Testis (tissue), 3 donors: ENCODE measurements around the gene OR56A5. TPM values are rescaled to one million over a fixed set of nuclear protein-coding genes. Genes with fewer than 3 reads are reported as not detected.

Experiments
- DNase-seq: peaks from one replicate; pipeline ENCODE4 v3.0.0-alpha.2; 2019
- H3K27ac ChIP-seq, 2 donors: fragments of 200-600 bp; sonication (generic); one replicate each; pipeline ENCODE4 v1.5.1; 2019
- H3K27me3 ChIP-seq: fragments of 200-600 bp; sonication (generic); one replicate; pipeline ENCODE4 v1.5.1; 2019
- H3K36me3 ChIP-seq: fragments of 200-600 bp; sonication (generic); one replicate; pipeline ENCODE4 v1.5.1; 2017; ENCODE audit warnings: low read depth; ENCODE audit errors: missing control alignments
- H3K4me1 ChIP-seq: fragments of 200-600 bp; sonication (generic); one replicate; pipeline ENCODE4 v1.5.1; 2019
- H3K4me3 ChIP-seq, 2 donors: fragments of 200-600 bp; sonication (generic); one replicate each; pipeline ENCODE4 v1.5.1; 2017 to 2019
- H3K9me3 ChIP-seq: fragments of 200-600 bp; sonication (generic); one replicate; pipeline ENCODE4 v1.5.1; 2017
- POLR2A ChIP-seq: fragments of 450-650 bp; IDR thresholded peaks from one replicate; pipeline ENCODE4 v1.6.1; 2017; ENCODE audit warnings: antibody characterized with exemption, mild to moderate bottlenecking, moderate library complexity
- WGBS, 2 donors: methylation state at CpG; one replicate each; pipeline ENCODE4 v1.1.5; 2018; 5-methylcytosine and 5-hydroxymethylcytosine counted together
- intact Hi-C: fragments of 100-400 bp; cut with DNase I; formaldehyde crosslinking; loops from one replicate; pipeline ENCODE4 v1.15.1; 2023; ENCODE audit warnings: low total_unique reads
- polyA plus RNA-seq: library from polyadenylated mRNA; stranded (reverse); fragments of 350-450 nt; fragmentation: Illumina TruSeq; extraction: RNeasy Lipid Tissue Mini Kit (QIAGEN cat#74804); gene quantifications from one replicate; pipeline ENCODE4 v1.2.3, GENCODE V29; 2014; ENCODE audit warnings: low read depth, low replicate concordance; ENCODE audit not compliant: insufficient read depth
- small RNA-seq, 2 donors: library from RNA; depleted of rRNA; stranded (forward); fragments of <200 nt; gene quantifications; one replicate each; pipeline ENCODE3, GENCODE V24; 2016
- total RNA-seq, 2 donors: library from RNA; depleted of rRNA; stranded (reverse); fragments of >200 nt; gene quantifications; one replicate each; pipeline ENCODE4 v1.2.3, GENCODE V29; 2016
- TF ChIP-seq, protein P1 (sequence below), 3 experiments: fragments of 450-650 bp in 2 of 3; fragments of 200-600 bp in 1 of 3; sonication (generic) in 1 of 3; IDR thresholded peaks; one replicate each; pipeline ENCODE4 v1.5.1; 2016 to 2019; ENCODE audit warnings: antibody characterized with exemption in 3 of 3, mild to moderate bottlenecking in 2 of 3, moderate library complexity in 1 of 3

OR56A5 gene
- total and polyA plus RNA-seq, 3 donors from 2014 or later: not detected

DNA sequence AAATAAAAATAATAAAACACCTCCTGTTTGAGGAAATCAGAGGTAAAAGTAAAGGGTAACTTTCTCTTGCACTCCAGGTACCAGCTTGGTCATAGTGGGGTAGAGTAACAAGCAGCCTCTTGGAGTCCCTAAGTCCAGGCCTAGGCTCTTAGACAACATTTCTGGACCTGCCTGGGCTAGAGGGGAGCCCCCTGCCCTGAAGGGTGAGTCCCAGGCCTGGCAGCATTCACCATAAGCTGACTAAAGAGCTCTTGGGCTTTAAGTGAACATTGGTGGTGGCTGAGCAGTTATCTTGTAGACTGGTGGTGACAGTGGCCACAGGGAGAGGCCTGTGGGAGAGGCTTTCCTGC lies 44.9 kb downstream of the OR56A5 start:
- no peaks in the 10 kb centered on the region for H3K36me3 ChIP-seq
- no peak for DNase-seq
- TF ChIP-seq, protein P1, sequence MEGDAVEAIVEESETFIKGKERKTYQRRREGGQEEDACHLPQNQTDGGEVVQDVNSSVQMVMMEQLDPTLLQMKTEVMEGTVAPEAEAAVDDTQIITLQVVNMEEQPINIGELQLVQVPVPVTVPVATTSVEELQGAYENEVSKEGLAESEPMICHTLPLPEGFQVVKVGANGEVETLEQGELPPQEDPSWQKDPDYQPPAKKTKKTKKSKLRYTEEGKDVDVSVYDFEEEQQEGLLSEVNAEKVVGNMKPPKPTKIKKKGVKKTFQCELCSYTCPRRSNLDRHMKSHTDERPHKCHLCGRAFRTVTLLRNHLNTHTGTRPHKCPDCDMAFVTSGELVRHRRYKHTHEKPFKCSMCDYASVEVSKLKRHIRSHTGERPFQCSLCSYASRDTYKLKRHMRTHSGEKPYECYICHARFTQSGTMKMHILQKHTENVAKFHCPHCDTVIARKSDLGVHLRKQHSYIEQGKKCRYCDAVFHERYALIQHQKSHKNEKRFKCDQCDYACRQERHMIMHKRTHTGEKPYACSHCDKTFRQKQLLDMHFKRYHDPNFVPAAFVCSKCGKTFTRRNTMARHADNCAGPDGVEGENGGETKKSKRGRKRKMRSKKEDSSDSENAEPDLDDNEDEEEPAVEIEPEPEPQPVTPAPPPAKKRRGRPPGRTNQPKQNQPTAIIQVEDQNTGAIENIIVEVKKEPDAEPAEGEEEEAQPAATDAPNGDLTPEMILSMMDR (IDR thresholded peaks at IDR 0.05): no peak
- no peak for TF ChIP-seq POLR2A
- no peak overlapping the region for H3K4me3 ChIP-seq
- no peaks in the 10 kb centered on the region for H3K27me3 ChIP-seq
- no peak overlapping the region for H3K27ac ChIP-seq
- H3K4me1 ChIP-seq: no peaks in the 10 kb centered on the region
- no peaks in the 10 kb centered on the region for H3K9me3 ChIP-seq
- intact Hi-C loops: no loop called here

DNA sequence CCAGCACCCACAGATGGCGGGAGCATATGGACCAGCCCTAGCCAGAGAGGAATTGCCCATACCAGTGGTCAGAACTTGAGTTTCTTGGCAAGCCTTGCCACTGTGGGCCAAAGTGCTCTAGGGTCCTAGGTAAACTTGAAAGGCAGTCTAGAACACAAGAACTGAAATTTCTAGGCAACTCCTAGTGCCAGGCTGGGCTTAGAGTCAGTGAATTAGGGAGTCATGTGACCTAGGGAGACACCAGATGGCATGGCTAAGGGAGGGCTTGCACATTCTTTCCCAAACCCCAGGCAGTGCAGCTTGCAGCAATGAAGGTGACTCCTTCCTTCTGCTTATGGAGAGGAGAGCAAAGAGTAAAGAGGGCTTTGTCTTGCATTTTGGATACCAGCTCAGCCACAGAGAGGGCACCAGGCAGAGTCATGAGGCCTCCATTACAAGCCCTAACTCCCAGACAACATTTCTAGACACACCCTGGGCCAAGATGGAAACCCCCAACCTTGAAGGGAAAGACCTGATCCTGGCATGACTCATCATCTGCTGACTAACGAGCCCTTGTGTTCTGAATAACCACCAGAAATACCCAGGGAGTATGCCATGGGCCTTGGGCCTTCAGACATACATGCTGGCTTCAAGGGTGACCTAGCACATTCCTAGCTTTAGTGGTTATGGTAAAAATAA lies 45.4 kb downstream of the OR56A5 start:
- no peak for DNase-seq
- no peaks in the 10 kb centered on the region for H3K36me3 ChIP-seq
- no peaks in the 10 kb centered on the region for H3K4me1 ChIP-seq
- intact Hi-C loops: no loop called here
- TF ChIP-seq, protein P1 (IDR thresholded peaks at IDR 0.05): no peak
- TF ChIP-seq POLR2A: no peak
- no peaks in the 10 kb centered on the region for H3K27me3 ChIP-seq
- H3K4me3 ChIP-seq: no peak overlapping the region
- H3K27ac ChIP-seq: no peak overlapping the region
- 74 to 85% methylated on average over 2 of the region's 2 CpGs for WGBS, 2 donors
- no peaks in the 10 kb centered on the region for H3K9me3 ChIP-seq

Small RNA genes within 50 kb of the gene (small RNA-seq; reads per million reads assigned to genes)
- gene RNA5SP329: 0 reads per million in 2 donors

Other genes starting within 250 kb of the OR56A5 start
- under 1 TPM; 0.16 to 0.25 TPM for gene OR56B1, start 232.0 kb downstream of the OR56A5 start, total RNA-seq
- not detected for gene OR56B1, start 232.0 kb downstream of the OR56A5 start, polyA plus RNA-seq
- 1 to 10 TPM in 1 of 2 donors, not detected in 1; 1.1 TPM for gene OR52N4, start 214.3 kb downstream of the OR56A5 start, total RNA-seq
- gene OR52N4, start 214.3 kb downstream of the OR56A5 start, polyA plus RNA-seq: 0.44 TPM
- 1 to 10 TPM; 2.0 to 2.5 TPM for gene OR52N5, start 185.1 kb downstream of the OR56A5 start, total RNA-seq
- not detected for gene OR52N5, start 185.1 kb downstream of the OR56A5 start, polyA plus RNA-seq
- gene OR52N1, start 177.2 kb downstream of the OR56A5 start, total RNA-seq: 1 to 10 TPM; 1.6 to 1.7 TPM
- gene OR52N1, start 177.2 kb downstream of the OR56A5 start, polyA plus RNA-seq: not detected
- not detected for gene OR52N2, start 159.6 kb downstream of the OR56A5 start, total RNA-seq
- gene OR52N2, start 159.6 kb downstream of the OR56A5 start, polyA plus RNA-seq: 0.44 TPM
- 1 to 10 TPM; 1.2 to 1.4 TPM for gene OR52E6, start 126.6 kb downstream of the OR56A5 start, total RNA-seq
- gene OR52E6, start 126.6 kb downstream of the OR56A5 start, polyA plus RNA-seq: not detected
- 1 to 10 TPM; 3.0 to 4.6 TPM for gene OR52E8, start 110.8 kb downstream of the OR56A5 start, total RNA-seq
- not detected for gene OR52E8, start 110.8 kb downstream of the OR56A5 start, polyA plus RNA-seq
- not detected for gene OR52E4, start 87.9 kb downstream of the OR56A5 start, total RNA-seq
- not detected for gene OR52E4, start 87.9 kb downstream of the OR56A5 start, polyA plus RNA-seq
- not detected for gene OR52E5, start 75.3 kb downstream of the OR56A5 start, total RNA-seq
- gene OR52E5, start 75.3 kb downstream of the OR56A5 start, polyA plus RNA-seq: not detected
- 1 to 10 TPM in 1 of 2 donors, under 1 TPM in 1; 0.87 to 1.0 TPM for gene OR56A3, start 26.2 kb downstream of the OR56A5 start, total RNA-seq
- 0.90 TPM for gene OR56A3, start 26.2 kb downstream of the OR56A5 start, polyA plus RNA-seq
- under 1 TPM in 1 of 2 donors, not detected in 1; 0.79 TPM for gene OR52L1, start 18.5 kb upstream of the OR56A5 start, total RNA-seq
- not detected for gene OR52L1, start 18.5 kb upstream of the OR56A5 start, polyA plus RNA-seq
- gene OR56A4, start 38.5 kb upstream of the OR56A5 start, total RNA-seq: under 1 TPM in 1 of 2 donors, not detected in 1; 0.55 TPM
- not detected for gene OR56A4, start 38.5 kb upstream of the OR56A5 start, polyA plus RNA-seq
- gene OR56A1, start 62.3 kb upstream of the OR56A5 start, total RNA-seq: under 1 TPM; 0.06 to 0.16 TPM
- gene OR56A1, start 62.3 kb upstream of the OR56A5 start, polyA plus RNA-seq: not detected
- not detected for gene OR56B4, start 139.2 kb upstream of the OR56A5 start, total RNA-seq
- gene OR56B4, start 139.2 kb upstream of the OR56A5 start, polyA plus RNA-seq: not detected
- under 1 TPM in 1 of 2 donors, not detected in 1; 0.68 TPM for gene OR52B2, start 201.8 kb upstream of the OR56A5 start, total RNA-seq
- gene OR52B2, start 201.8 kb upstream of the OR56A5 start, polyA plus RNA-seq: not detected
- not detected for gene OR52W1, start 230.7 kb upstream of the OR56A5 start, total RNA-seq
- gene OR52W1, start 230.7 kb upstream of the OR56A5 start, polyA plus RNA-seq: not detected
- 10 to 100 TPM; 10.1 to 38.5 TPM for gene C11orf42, start 237.1 kb upstream of the OR56A5 start, total RNA-seq
- gene C11orf42, start 237.1 kb upstream of the OR56A5 start, polyA plus RNA-seq: 28.9 TPM